ENCODE data around the gene BSND.

BSND gene

DNA sequence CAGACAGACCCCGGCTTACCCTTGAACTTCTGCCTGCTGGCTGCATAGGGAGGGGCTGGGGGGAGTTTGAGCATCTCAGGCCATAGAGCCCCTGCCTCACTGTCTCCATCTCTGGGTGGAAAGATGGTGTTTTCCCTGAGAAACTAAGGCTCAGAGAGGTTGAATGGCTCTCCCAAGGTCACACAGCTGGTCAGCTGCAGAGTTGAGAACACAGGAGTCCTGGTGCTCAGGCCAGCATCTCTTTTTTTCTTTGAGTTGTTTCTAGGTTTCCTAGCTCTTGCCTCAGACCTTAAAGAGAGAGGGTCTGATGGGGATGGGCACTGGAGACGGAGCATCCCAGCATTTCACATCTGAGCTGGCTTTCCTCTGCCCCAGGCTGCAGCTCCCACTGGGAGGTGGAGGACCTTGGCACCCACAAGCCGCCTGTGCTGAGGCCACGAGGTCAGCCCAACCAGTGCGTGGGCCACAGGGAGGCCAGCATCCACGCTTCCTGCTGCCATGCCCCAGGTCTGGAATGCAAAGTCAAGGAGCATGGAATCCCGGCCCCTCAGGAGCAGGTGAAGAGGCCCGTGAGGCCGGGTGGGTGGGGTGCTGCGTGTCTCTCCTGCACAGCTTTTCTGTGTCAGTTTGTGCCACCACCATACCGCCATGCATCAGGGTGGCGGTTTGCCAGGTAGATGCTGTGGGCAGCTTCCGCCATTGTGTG, 62.4 kb downstream of the BSND start:
- no peak for DNase-seq (ENCODE audit: low read depth in 2 of 2)

Data from stimulated activated CD8-positive, alpha-beta memory T cell treated with anti-CD3 and anti-CD28 coated beads, Interleukin-15, amount 100 ng/mL, for 4 hours (primary cell).